Neural progenitor cell (in vitro differentiated cells): Measurements from ENCODE around the gene USP35. TPM values are rescaled to one million over a fixed set of nuclear protein-coding genes. Genes with fewer than 3 reads are reported as not detected.

Experiments used
- DNase-seq: peaks from one replicate; pipeline ENCODE4 v3.0.0-alpha.2; 2016; ENCODE audit warnings: low spot score
- H2AFZ ChIP-seq: fragments of 200-600 bp; sonication (generic); replicated peaks from 2 replicates; pipeline ENCODE4 v1.6.1; 2016; ENCODE audit warnings: antibody characterized with exemption
- H3F3A ChIP-seq: fragments of 200-600 bp; sonication (generic); 2 replicates; pipeline ENCODE4 v1.6.1; 2016; ENCODE audit warnings: antibody characterized with exemption, low read depth
- H3K27ac ChIP-seq: fragments of 200-600 bp; sonication (generic); 2 replicates; pipeline ENCODE4 v1.5.1; 2016; ENCODE audit warnings: mild to moderate bottlenecking
- H3K27me3 ChIP-seq: fragments of 200-600 bp; sonication (generic); 2 replicates; pipeline ENCODE4 v1.6.1; 2016; ENCODE audit warnings: mild to moderate bottlenecking, moderate library complexity
- H3K36me3 ChIP-seq: fragments of 200-600 bp; sonication (generic); 2 replicates; pipeline ENCODE4 v1.5.1; 2016
- H3K4me1 ChIP-seq: fragments of 200-600 bp; sonication (generic); 2 replicates; pipeline ENCODE4 v1.6.1; 2016; ENCODE audit warnings: mixed run types
- H3K4me2 ChIP-seq: fragments of 200-600 bp; sonication (generic); 2 replicates; pipeline ENCODE4 v1.6.1; 2016
- H3K4me3 ChIP-seq: fragments of 200-600 bp; sonication (generic); 2 replicates; pipeline ENCODE4 v1.5.1; 2016
- H3K79me2 ChIP-seq: fragments of 200-600 bp; sonication (generic); 2 replicates; pipeline ENCODE4 v1.6.1; 2016; ENCODE audit warnings: low read depth
- H3K9ac ChIP-seq: fragments of 200-600 bp; sonication (generic); 2 replicates; pipeline ENCODE4 v1.6.1; 2016
- H3K9me3 ChIP-seq: fragments of 200-600 bp; sonication (generic); 2 replicates; pipeline ENCODE4 v1.5.1; 2016; ENCODE audit warnings: low read depth
- H4K20me1 ChIP-seq: fragments of 200-600 bp; sonication (generic); 2 replicates; pipeline ENCODE4 v1.6.1; 2016; ENCODE audit warnings: low read depth
- H3K27ac Mint-ChIP-seq: 3 replicates; pipeline ENCODE4 v1.8.0; 2021; ENCODE audit warnings: mixed read lengths
- H3K27me3 Mint-ChIP-seq: 2 replicates; pipeline ENCODE4 v1.8.0; 2022; ENCODE audit warnings: low read depth, mild to moderate bottlenecking, inconsistent platforms, moderate library complexity, mixed read lengths; ENCODE audit not compliant: insufficient read depth
- H3K36me3 Mint-ChIP-seq: 3 replicates; pipeline ENCODE4 v1.8.0; 2021; ENCODE audit warnings: mixed read lengths
- H3K4me1 Mint-ChIP-seq: 3 replicates; pipeline ENCODE4 v1.8.0; 2021; ENCODE audit warnings: mixed read lengths
- H3K4me3 Mint-ChIP-seq: 3 replicates; pipeline ENCODE4 v1.8.0; 2021; ENCODE audit warnings: mild to moderate bottlenecking, moderate library complexity, mixed read lengths
- H3K9me3 Mint-ChIP-seq: 3 replicates; pipeline ENCODE4 v1.8.0; 2020; ENCODE audit warnings: mixed read lengths
- EZH2 ChIP-seq: fragments of 200-600 bp; sonication (generic); IDR thresholded peaks from 2 replicates; pipeline ENCODE4 v1.6.1; 2017; ENCODE audit warnings: antibody characterized with exemption, mild to moderate bottlenecking, moderate library complexity
- EZH2phosphoT487 ChIP-seq: fragments of 200-600 bp; sonication (generic); IDR thresholded peaks from 2 replicates; pipeline ENCODE4 v1.6.1; 2017; ENCODE audit warnings: antibody characterized with exemption
- total RNA-seq: library from RNA; depleted of rRNA; stranded (reverse); fragments of >200 nt; gene quantifications from 2 replicates; pipeline ENCODE4 v1.2.3, GENCODE V29; 2015; ENCODE audit warnings: low replicate concordance
- TF ChIP-seq, protein P1 (sequence below): fragments of 200-600 bp; sonication (generic); IDR thresholded peaks from 2 replicates; pipeline ENCODE4 v1.5.1; 2017; ENCODE audit warnings: antibody characterized with exemption, mild to moderate bottlenecking

USP35 gene
- total RNA-seq, 1 donor from 2014 or later = 4.2 TPM

DNA sequence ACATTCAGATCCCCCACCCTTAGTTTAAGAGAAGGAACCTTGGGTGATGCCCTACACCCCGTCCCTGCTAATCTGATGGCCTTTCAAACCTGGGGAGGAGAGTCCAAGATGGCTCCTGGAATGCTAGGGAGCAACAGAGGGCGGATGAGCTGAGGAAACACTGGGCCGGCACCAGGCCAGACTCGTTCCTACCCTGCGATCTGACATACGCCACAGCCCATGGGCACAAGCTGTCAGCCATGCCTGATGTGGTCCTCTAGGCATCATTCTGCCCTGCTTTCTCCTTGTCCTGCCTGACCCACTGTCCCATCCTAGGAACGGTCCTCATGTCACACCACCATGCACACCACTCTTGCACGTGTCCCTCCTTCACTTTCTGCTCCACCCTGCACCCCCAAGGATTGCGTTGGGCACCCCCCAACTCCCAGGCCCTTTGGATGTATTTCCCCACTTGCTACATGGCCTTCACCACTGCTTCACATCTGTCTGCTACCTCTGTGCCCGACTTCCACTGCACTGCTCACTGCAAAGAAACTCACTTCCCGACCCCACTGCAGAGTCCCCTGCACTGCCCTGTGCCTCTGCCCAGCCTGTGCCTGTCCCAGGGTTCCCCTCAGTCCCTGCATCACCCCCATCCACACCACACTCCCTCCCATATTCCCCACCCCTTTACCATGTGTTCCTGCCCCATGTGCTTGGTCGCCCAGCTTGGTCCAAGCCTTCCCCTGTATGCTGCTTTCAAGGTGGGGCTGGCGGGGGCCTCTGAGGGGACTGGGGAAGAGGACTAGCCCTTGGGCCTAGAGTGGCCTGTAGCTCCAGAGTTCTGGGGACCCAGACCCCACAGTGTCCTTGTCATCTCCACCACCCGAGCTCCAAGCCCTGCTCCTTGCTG, 29.2 kb downstream of the USP35 start:
- Histone ChIP-seq H3K4me3 (no peak overlapping the region), H3K79me2 (no peaks in the 10 kb centered on the region), H3K27me3 (no peaks in the 10 kb centered on the region), H3K4me2 (no peak overlapping the region), H3K36me3 (no peaks in the 10 kb centered on the region), H2AFZ (no peak overlapping the region), H3K9ac (no peak overlapping the region), H4K20me1 (no peaks in the 10 kb centered on the region), H3F3A (no peaks in the 10 kb centered on the region), H3K4me1 (no peaks in the 10 kb centered on the region), H3K9me3 (no peaks in the 10 kb centered on the region), H3K27ac (no peak overlapping the region)
- H3K36me3 Mint-ChIP-seq = peaks cover 36% of the 10 kb centered on the region
- peaks cover 10% of the 10 kb centered on the region for H3K27me3 Mint-ChIP-seq
- no peaks in the 10 kb centered on the region for H3K9me3 Mint-ChIP-seq
- H3K4me1 Mint-ChIP-seq = no peaks in the 10 kb centered on the region
- no peak for DNase-seq
- no peak overlapping the region for H3K4me3 Mint-ChIP-seq
- TF ChIP-seq EZH2 (no peak), EZH2phosphoT487 (no peak)
- TF ChIP-seq, protein P1, sequence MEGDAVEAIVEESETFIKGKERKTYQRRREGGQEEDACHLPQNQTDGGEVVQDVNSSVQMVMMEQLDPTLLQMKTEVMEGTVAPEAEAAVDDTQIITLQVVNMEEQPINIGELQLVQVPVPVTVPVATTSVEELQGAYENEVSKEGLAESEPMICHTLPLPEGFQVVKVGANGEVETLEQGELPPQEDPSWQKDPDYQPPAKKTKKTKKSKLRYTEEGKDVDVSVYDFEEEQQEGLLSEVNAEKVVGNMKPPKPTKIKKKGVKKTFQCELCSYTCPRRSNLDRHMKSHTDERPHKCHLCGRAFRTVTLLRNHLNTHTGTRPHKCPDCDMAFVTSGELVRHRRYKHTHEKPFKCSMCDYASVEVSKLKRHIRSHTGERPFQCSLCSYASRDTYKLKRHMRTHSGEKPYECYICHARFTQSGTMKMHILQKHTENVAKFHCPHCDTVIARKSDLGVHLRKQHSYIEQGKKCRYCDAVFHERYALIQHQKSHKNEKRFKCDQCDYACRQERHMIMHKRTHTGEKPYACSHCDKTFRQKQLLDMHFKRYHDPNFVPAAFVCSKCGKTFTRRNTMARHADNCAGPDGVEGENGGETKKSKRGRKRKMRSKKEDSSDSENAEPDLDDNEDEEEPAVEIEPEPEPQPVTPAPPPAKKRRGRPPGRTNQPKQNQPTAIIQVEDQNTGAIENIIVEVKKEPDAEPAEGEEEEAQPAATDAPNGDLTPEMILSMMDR = no peak
- H3K27ac Mint-ChIP-seq = no peak overlapping the region

DNA sequence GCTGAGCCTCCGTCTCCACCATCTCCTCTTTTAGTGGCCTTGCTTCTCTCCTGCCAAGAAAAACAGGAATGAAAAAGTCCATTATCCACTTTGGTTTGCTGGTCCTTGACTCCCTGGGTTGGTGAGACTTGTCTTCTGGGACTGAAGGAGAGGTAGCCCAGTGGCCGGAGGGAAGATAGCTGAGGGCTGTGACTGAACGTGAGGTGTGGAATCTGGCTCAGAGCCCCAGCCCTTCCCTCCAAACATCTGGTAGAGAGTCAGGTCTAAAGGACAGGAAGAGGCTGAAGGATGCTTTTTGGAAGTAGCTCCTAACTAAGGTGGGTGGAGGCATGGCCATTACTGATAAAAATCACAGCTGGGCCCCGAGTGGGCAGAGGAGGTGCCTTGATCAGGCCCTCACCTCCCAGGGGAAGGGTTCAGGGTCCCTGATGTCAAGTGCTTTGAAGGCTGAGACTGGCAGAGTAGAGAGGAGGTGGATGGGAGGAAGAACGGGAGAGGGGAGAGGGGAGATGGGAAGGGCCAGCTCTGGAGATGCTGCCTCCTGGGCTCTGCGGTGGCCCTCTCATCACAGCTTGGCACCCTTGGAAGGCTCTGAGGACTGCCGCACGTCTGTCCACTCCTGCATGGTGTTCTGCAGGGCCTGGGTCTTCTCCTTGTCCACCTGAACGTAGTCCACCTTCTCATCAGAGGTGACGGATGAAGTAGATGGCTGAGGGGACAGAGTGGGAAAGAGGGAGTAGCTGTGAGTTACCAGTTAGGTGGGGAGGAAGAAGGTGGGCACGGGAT, 30.2 kb downstream of the USP35 start:
- Histone ChIP-seq H4K20me1 (no peaks in the 10 kb centered on the region), H3K4me1 (no peaks in the 10 kb centered on the region), H3K79me2 (no peaks in the 10 kb centered on the region), H3K4me2 (no peak overlapping the region), H3K9me3 (no peaks in the 10 kb centered on the region), H2AFZ (no peak overlapping the region), H3F3A (no peaks in the 10 kb centered on the region), H3K4me3 (no peak overlapping the region), H3K9ac (no peak overlapping the region), H3K27ac (no peak overlapping the region), H3K27me3 (no peaks in the 10 kb centered on the region), H3K36me3 (no peaks in the 10 kb centered on the region)
- peaks cover 40% of the 10 kb centered on the region for H3K36me3 Mint-ChIP-seq
- TF ChIP-seq EZH2 (no peak), EZH2phosphoT487 (no peak)
- TF ChIP-seq, protein P1 = no peak
- no peak overlapping the region for H3K27ac Mint-ChIP-seq
- H3K4me1 Mint-ChIP-seq = no peaks in the 10 kb centered on the region
- no peaks in the 10 kb centered on the region for H3K9me3 Mint-ChIP-seq
- no peak for DNase-seq
- no peak overlapping the region for H3K4me3 Mint-ChIP-seq
- H3K27me3 Mint-ChIP-seq = peaks cover 10% of the 10 kb centered on the region

DNA sequence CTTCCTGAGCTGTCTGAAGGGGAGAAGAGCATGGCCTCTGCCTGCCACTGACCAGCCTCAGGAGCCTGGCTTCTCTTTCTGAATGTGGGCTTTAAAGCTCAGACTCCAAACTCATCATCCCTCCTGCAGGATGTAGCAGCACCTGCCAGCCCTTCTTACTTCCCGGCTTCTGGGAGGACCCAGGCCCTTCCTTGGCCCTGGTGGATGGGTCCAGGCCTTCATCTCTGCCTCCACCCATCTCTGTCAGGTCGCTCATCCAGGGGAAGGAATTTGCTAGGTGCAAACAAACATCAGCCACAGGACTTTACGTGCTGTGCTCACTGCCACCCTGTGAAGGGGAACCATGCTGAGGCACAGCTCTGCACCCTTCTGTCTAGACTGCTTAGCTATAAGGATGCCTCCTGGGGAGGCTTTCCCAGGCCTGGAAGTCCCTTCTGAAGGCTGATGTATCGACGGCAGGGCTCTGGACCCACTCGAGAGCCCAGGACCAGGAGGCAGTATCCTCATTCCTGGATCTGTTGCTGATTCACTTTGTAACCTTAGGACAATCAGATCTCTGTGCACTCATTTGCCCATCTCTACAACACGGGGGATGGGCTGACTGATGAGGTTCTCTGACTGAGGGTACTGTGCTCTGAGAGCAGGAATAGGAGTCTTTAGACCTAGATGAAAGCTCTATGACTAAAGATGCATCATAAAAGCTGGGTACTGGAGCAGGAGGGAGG, 30.9 kb downstream of the USP35 start:
- Mint-ChIP-seq H3K27ac (peak overlapping the region; percentile 69), H3K9me3 (no peaks in the 10 kb centered on the region), H3K27me3 (peaks cover 9% of the 10 kb centered on the region), H3K36me3 (peaks cover 41% of the 10 kb centered on the region), H3K4me1 (no peaks in the 10 kb centered on the region), H3K4me3 (no peak overlapping the region)
- Histone ChIP-seq H3K27me3 (no peaks in the 10 kb centered on the region), H3K27ac (no peak overlapping the region), H2AFZ (no peak overlapping the region), H3K9ac (no peak overlapping the region), H3K79me2 (no peaks in the 10 kb centered on the region), H3K9me3 (no peaks in the 10 kb centered on the region), H4K20me1 (no peaks in the 10 kb centered on the region), H3K4me2 (no peak overlapping the region), H3F3A (no peaks in the 10 kb centered on the region), H3K36me3 (no peaks in the 10 kb centered on the region), H3K4me3 (no peak overlapping the region), H3K4me1 (no peaks in the 10 kb centered on the region)
- no peak for DNase-seq
- TF ChIP-seq EZH2phosphoT487 = no peak
- no peak for TF ChIP-seq EZH2
- TF ChIP-seq, protein P1 = no peak
